ENCODE results near the gene LRRK2. TPM values are rescaled to one million over a fixed set of nuclear protein-coding genes. Genes with fewer than 3 reads are reported as not detected.

The LRRK2 gene
- total and polyA plus RNA-seq, 2 experiments from 2014 or later: 0.24 TPM; not detected in 1

DNA sequence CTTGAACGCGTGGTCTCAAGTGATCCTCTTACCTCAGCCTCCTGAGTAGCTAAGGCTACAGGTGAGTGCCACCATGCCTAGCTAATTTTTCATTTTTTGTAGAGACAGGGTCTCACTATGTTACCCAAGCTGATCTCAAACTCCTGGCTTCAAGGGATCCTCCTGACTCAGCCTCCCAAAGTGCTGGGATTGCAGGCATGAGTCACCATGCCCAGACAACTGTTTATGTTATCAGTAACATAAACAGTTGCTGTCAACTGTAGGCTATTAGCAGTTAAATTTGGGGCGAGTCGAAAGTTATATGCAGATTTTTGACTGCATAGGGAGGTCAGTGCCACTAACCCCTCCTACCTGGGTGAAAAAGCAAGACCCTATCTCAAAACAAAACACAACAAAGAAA lies 26.2 kb upstream of the LRRK2 start:
- ATAC-seq: no peak

DNA sequence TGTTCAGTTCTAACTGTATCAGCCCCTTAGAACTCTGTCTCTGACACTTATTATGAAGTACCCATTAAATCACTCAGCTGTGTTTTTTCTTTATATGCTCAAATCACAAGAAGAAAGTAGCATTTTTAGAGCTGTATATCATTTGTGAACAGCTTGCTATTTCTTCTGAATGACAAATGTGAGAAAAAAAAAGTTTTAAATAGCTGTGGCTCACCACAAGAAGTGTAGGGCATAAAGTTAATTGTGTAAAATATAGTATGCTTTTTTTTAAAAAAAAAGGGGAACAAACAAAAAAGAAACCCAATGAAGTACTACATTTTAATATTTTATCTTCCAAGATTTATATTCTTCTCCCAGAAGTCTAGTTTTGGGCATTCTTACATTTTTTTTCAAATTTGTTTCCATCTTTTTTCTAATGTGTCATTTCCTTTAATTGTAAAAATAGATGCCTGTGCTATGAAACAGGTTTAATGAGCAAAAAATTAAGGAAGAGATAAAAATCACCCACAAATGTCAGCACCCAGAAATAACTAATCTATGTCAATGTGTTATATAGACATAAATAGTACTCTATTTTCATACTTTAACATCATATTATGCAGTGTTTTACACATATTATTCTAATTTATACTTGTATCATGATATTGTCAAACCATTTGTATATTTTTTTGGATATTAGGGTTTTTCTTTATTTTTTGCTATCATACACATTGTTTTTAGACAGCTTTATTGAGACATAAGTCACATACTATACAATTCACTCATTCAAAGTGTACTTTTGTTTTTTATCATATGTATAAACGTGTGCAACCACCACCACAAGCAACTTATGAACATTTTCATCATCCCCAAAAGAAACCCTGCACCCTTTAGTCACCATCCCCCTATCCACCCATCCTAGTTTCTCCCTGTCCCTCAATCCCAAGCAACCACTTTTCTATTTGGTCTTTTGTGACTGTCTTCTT lies 22.4 kb upstream of the LRRK2 start:
- ATAC-seq (no peak), DNase-seq (ENCODE audit: low spot score) (no peak)
- no peaks in the 10 kb centered on the region for H3K79me2 ChIP-seq (replicated peaks; ENCODE audit: insufficient read depth)
- TF ChIP-seq POLR2AphosphoS5 (IDR thresholded peaks at IDR 0.05; ENCODE audit: low read depth) (no peak), EZH2phosphoT487 (IDR thresholded peaks at IDR 0.05; ENCODE audit: unreplicated experiment) (no peak), CREB1 (CRISPR knock-in tag; IDR thresholded peaks at IDR 0.05; ENCODE audit: low read depth) (no peak), ZNF331 (CRISPR knock-in tag; IDR thresholded peaks at IDR 0.05; ENCODE audit: low read depth) (no peak), NANOG (IDR thresholded peaks at IDR 0.05; ENCODE audit: borderline replicate concordance) (no peak), STAT1 (IDR thresholded peaks at IDR 0.05; ENCODE audit: unreplicated experiment) (no peak), JUNB (IDR thresholded peaks at IDR 0.05; ENCODE audit: unreplicated experiment) (no peak), EZH2 (IDR thresholded peaks at IDR 0.05; ENCODE audit: low read depth, unreplicated experiment) (no peak)
- TF ChIP-seq, protein P1, sequence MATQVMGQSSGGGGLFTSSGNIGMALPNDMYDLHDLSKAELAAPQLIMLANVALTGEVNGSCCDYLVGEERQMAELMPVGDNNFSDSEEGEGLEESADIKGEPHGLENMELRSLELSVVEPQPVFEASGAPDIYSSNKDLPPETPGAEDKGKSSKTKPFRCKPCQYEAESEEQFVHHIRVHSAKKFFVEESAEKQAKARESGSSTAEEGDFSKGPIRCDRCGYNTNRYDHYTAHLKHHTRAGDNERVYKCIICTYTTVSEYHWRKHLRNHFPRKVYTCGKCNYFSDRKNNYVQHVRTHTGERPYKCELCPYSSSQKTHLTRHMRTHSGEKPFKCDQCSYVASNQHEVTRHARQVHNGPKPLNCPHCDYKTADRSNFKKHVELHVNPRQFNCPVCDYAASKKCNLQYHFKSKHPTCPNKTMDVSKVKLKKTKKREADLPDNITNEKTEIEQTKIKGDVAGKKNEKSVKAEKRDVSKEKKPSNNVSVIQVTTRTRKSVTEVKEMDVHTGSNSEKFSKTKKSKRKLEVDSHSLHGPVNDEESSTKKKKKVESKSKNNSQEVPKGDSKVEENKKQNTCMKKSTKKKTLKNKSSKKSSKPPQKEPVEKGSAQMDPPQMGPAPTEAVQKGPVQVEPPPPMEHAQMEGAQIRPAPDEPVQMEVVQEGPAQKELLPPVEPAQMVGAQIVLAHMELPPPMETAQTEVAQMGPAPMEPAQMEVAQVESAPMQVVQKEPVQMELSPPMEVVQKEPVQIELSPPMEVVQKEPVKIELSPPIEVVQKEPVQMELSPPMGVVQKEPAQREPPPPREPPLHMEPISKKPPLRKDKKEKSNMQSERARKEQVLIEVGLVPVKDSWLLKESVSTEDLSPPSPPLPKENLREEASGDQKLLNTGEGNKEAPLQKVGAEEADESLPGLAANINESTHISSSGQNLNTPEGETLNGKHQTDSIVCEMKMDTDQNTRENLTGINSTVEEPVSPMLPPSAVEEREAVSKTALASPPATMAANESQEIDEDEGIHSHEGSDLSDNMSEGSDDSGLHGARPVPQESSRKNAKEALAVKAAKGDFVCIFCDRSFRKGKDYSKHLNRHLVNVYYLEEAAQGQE (IDR thresholded peaks at IDR 0.05; ENCODE audit: unreplicated experiment): no peak
- TF ChIP-seq, protein P2, sequence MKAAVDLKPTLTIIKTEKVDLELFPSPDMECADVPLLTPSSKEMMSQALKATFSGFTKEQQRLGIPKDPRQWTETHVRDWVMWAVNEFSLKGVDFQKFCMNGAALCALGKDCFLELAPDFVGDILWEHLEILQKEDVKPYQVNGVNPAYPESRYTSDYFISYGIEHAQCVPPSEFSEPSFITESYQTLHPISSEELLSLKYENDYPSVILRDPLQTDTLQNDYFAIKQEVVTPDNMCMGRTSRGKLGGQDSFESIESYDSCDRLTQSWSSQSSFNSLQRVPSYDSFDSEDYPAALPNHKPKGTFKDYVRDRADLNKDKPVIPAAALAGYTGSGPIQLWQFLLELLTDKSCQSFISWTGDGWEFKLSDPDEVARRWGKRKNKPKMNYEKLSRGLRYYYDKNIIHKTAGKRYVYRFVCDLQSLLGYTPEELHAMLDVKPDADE (IDR thresholded peaks at IDR 0.05): no peak
- TF ChIP-seq, protein P3, sequence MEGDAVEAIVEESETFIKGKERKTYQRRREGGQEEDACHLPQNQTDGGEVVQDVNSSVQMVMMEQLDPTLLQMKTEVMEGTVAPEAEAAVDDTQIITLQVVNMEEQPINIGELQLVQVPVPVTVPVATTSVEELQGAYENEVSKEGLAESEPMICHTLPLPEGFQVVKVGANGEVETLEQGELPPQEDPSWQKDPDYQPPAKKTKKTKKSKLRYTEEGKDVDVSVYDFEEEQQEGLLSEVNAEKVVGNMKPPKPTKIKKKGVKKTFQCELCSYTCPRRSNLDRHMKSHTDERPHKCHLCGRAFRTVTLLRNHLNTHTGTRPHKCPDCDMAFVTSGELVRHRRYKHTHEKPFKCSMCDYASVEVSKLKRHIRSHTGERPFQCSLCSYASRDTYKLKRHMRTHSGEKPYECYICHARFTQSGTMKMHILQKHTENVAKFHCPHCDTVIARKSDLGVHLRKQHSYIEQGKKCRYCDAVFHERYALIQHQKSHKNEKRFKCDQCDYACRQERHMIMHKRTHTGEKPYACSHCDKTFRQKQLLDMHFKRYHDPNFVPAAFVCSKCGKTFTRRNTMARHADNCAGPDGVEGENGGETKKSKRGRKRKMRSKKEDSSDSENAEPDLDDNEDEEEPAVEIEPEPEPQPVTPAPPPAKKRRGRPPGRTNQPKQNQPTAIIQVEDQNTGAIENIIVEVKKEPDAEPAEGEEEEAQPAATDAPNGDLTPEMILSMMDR (conservative IDR thresholded peaks at IDR 0.05; ENCODE audit: low read depth in 2 of 2): no peak
- Mint-ChIP-seq H3K27ac (no peak overlapping the region), H3K27me3 (ENCODE audit: insufficient read depth, low read depth, poor library complexity) (peaks cover 3% of the 10 kb centered on the region), H3K9me3 (no peaks in the 10 kb centered on the region), H3K4me3 (no peak overlapping the region), H3K36me3 (ENCODE audit: low read depth) (no peaks in the 10 kb centered on the region), H3K4me1 (no peaks in the 10 kb centered on the region)
- no peaks in the 10 kb centered on the region for H3K36me3 ChIP-seq (ENCODE audit: insufficient read depth)
- no peaks in the 10 kb centered on the region; the same call in 1 of the 2 replicates for H3K9me2 ChIP-seq (ENCODE audit: insufficient read depth)
- H3K4me2 ChIP-seq: no peak overlapping the region
- H3K4me3 ChIP-seq: no peak overlapping the region
- H4K20me1 ChIP-seq (replicated peaks; ENCODE audit: insufficient read depth): no peaks in the 10 kb centered on the region
- no peaks in the 10 kb centered on the region for H3K4me1 ChIP-seq (ENCODE audit: insufficient read depth)
- no peak overlapping the region for H3K27ac ChIP-seq (ENCODE audit: low read depth)
- H3F3A ChIP-seq (replicated peaks; ENCODE audit: low read depth): no peaks in the 10 kb centered on the region
- H3K27me3 ChIP-seq (ENCODE audit: insufficient read depth): no peaks in the 10 kb centered on the region
- no peak overlapping the region for H2AFZ ChIP-seq

More for the DNA sequence above, 26.2 kb upstream of the LRRK2 start:
- H3K27ac ChIP-seq (ENCODE audit: low read depth): no peak overlapping the region
- no peaks in the 10 kb centered on the region for H3K79me2 ChIP-seq (replicated peaks; ENCODE audit: insufficient read depth)
- H3K9me2 ChIP-seq (ENCODE audit: insufficient read depth): peaks cover 8% of the 10 kb centered on the region; the same call in 1 of the 2 replicates
- no peak overlapping the region for H3K27ac Mint-ChIP-seq
- no peaks in the 10 kb centered on the region for H3K36me3 ChIP-seq (ENCODE audit: insufficient read depth)
- H3K4me1 Mint-ChIP-seq: peaks cover 12% of the 10 kb centered on the region
- peaks cover 2% of the 10 kb centered on the region for H3K27me3 Mint-ChIP-seq (ENCODE audit: insufficient read depth, low read depth, poor library complexity)
- H3K9me3 Mint-ChIP-seq: no peaks in the 10 kb centered on the region
- no peak overlapping the region for H2AFZ ChIP-seq
- no peak overlapping the region for H3K4me3 Mint-ChIP-seq
- TF ChIP-seq POLR2AphosphoS5 (IDR thresholded peaks at IDR 0.05; ENCODE audit: low read depth) (no peak), NANOG (IDR thresholded peaks at IDR 0.05; ENCODE audit: borderline replicate concordance) (no peak), CREB1 (CRISPR knock-in tag; IDR thresholded peaks at IDR 0.05; ENCODE audit: low read depth) (no peak), STAT1 (IDR thresholded peaks at IDR 0.05; ENCODE audit: unreplicated experiment) (no peak)
- H3K4me2 ChIP-seq: no peak overlapping the region
- no peak for DNase-seq (ENCODE audit: low spot score)
- H3K36me3 Mint-ChIP-seq (ENCODE audit: low read depth): no peaks in the 10 kb centered on the region
- no peaks in the 10 kb centered on the region for H3K27me3 ChIP-seq (ENCODE audit: insufficient read depth)
- peaks cover 10% of the 10 kb centered on the region; the same call in 1 of the 2 replicates for H3K4me1 ChIP-seq (ENCODE audit: insufficient read depth)
- H3K4me3 ChIP-seq: no peak overlapping the region
- H3F3A ChIP-seq (replicated peaks; ENCODE audit: low read depth): no peaks in the 10 kb centered on the region
- no peaks in the 10 kb centered on the region for H4K20me1 ChIP-seq (replicated peaks; ENCODE audit: insufficient read depth)

All from GM23338 (cell line).